Fibroblast of lung (primary cell): ENCODE results near the gene ANKRD31. TPM values are rescaled to one million over a fixed set of nuclear protein-coding genes. Genes with fewer than 3 reads are reported as not detected.

Experiments used
- DNase-seq, 2 donors: peaks; one replicate each; pipeline versions ENCODE4 v3.0.0 to v3.0.0-alpha.2; 2010; ENCODE audit warnings: low read depth in 2 of 2
- H2AFZ ChIP-seq: 2 replicates; pipeline ENCODE4 v1.5.1; 2012; ENCODE audit warnings: low read length, control low read depth, inconsistent platforms
- H3K27ac ChIP-seq: 2 replicates; pipeline ENCODE4 v1.5.1; 2011; ENCODE audit warnings: low read length, control low read depth; ENCODE audit not compliant: insufficient read depth
- H3K27me3 ChIP-seq: 2 replicates; pipeline ENCODE4 v1.5.1; 2011; ENCODE audit warnings: mild to moderate bottlenecking, low read length; ENCODE audit not compliant: control insufficient read depth, insufficient read depth
- H3K36me3 ChIP-seq: 2 replicates; pipeline ENCODE4 v1.5.1; 2011; ENCODE audit warnings: low read length; ENCODE audit not compliant: control insufficient read depth, insufficient read depth
- H3K4me1 ChIP-seq: 2 replicates; pipeline ENCODE4 v1.5.1; 2011; ENCODE audit warnings: low read length; ENCODE audit not compliant: control insufficient read depth, insufficient read depth; ENCODE audit errors: extremely low read depth
- H3K4me2 ChIP-seq: 2 replicates; pipeline ENCODE4 v1.5.1; 2011; ENCODE audit warnings: low read length, control low read depth; ENCODE audit not compliant: insufficient read depth; ENCODE audit errors: extremely low read depth
- H3K4me3 ChIP-seq, 4 experiments: fragments of 200-600 bp in 1 of 4; sonication (generic) in 1 of 4; replicated peaks in 1 of 4; 2 replicates each; pipeline ENCODE4 v1.5.1; 2011 to 2016; ENCODE audit warnings: low read length in 4 of 4, low read depth in 3 of 4, mild to moderate bottlenecking in 3 of 4, control low read depth in 2 of 4, inconsistent platforms in 1 of 4, mixed read lengths in 1 of 4; ENCODE audit not compliant: insufficient read depth in 1 of 4; ENCODE audit errors: control extremely low read depth in 1 of 4
- H3K79me2 ChIP-seq: 2 replicates; pipeline ENCODE4 v1.5.1; 2012; ENCODE audit warnings: mild to moderate bottlenecking, low read length, inconsistent platforms; ENCODE audit not compliant: control insufficient read depth, insufficient read depth
- H3K9ac ChIP-seq: 2 replicates; pipeline ENCODE4 v1.5.1; 2011; ENCODE audit warnings: mild to moderate bottlenecking, low read length, control low read depth; ENCODE audit not compliant: insufficient read depth
- H3K9me3 ChIP-seq: 2 replicates; pipeline ENCODE4 v1.5.1; 2012; ENCODE audit warnings: low read depth, low read length; ENCODE audit not compliant: control insufficient read depth, insufficient read depth
- H4K20me1 ChIP-seq: 2 replicates; pipeline ENCODE4 v1.5.1; 2011; ENCODE audit warnings: low read length; ENCODE audit not compliant: control insufficient read depth, insufficient read depth; ENCODE audit errors: extremely low read depth
- CTCF ChIP-seq, 2 donors: IDR thresholded peaks in 1 of 2; conservative IDR thresholded peaks in 1 of 2; 1 replicate in 1 of 2; 2 replicates in 1 of 2; pipeline ENCODE4 v1.5.1; 2011 to 2012; ENCODE audit warnings: low read length in 2 of 2, control low read depth in 1 of 2, inconsistent platforms in 1 of 2, low read depth in 1 of 2, mild to moderate bottlenecking in 1 of 2
- EZH2 ChIP-seq: IDR thresholded peaks from 2 replicates; pipeline ENCODE4 v1.5.1; 2012; ENCODE audit warnings: low read length, control low read depth, mild to moderate bottlenecking; ENCODE audit errors: missing control alignments
- polyA minus RNA-seq: library from RNA; depleted of rRNA, polyadenylated mRNA; stranded (reverse); fragments of >200 nt; gene quantifications from 2 replicates; pipeline ENCODE4 v1.2.3, GENCODE V29; 2011; ENCODE audit warnings: low replicate concordance
- polyA plus RNA-seq, 2 donors: library from polyadenylated mRNA; depleted of rRNA in 1 of 2; stranded (reverse) in 1 of 2; unstranded in 1 of 2; fragments of >200 nt; gene quantifications; 2 replicates each; pipeline ENCODE4 v1.2.1, GENCODE V29; 2011 to 2012; ENCODE audit warnings: missing spikeins in 1 of 2
- total RNA-seq: library from RNA; depleted of rRNA; stranded (reverse); fragments of >200 nt; gene quantifications from 2 replicates; pipeline ENCODE4 v1.2.1, GENCODE V29; 2014

The ANKRD31 gene
- total RNA-seq (0.26 and 0.33 TPM in 2 replicates), polyA plus RNA-seq (0.05 and 0.06 TPM in 2 replicates), polyA minus RNA-seq (not detected in 2 replicates)
- polyA plus RNA-seq (2012), result 0.02 and 0.05 TPM in 2 replicates

GRCh38 chr5:75236322-75237316 lies at the start of gene ANKRD31:
ANKRD31 (minus strand) TSS chr5:75236878; CDS start chr5:75236686, 192 bp downstream.
- H2AFZ ChIP-seq, result peak within 1 kb of the TSS; percentile 98
- peak within 1 kb of the TSS; percentile 38 for H3K27ac ChIP-seq
- H4K20me1 ChIP-seq, result no peaks in the 10 kb centered on the region
- peak; percentile 69 to 79 for DNase-seq
- no peaks in the 10 kb centered on the region for H3K36me3 ChIP-seq
- peaks cover 2% of the 10 kb centered on the region for H3K4me1 ChIP-seq
- H3K9ac ChIP-seq, result peak within 1 kb of the TSS; percentile 51
- peak within 1 kb of the TSS; percentile 93 for H3K4me2 ChIP-seq
- H3K27me3 ChIP-seq, result no peaks in the 10 kb centered on the region
- no peaks in the 10 kb centered on the region for H3K9me3 ChIP-seq
- peak within 1 kb of the TSS; percentile 73 to 80 (median 78) for H3K4me3 ChIP-seq
- TF ChIP-seq EZH2 (no peak), CTCF (conservative IDR thresholded peaks at IDR 0.05 in 1 of 2, IDR thresholded peaks at IDR 0.05 in 1 of 2; ENCODE audit: low read depth in 1 of 2, low read length in 2 of 2) (peak; percentile 27 to 49)
- H3K79me2 ChIP-seq, result no peaks in the 10 kb centered on the region

GRCh38 chr5:75286211-75286773 lies 49.6 kb upstream of the ANKRD31 start:
- no peak for DNase-seq
- no peak overlapping the region for H3K4me2 ChIP-seq
- H3K4me3 ChIP-seq, result no peak overlapping the region
- H3K79me2 ChIP-seq, result no peaks in the 10 kb centered on the region
- H2AFZ ChIP-seq, result no peak overlapping the region
- H3K27me3 ChIP-seq, result no peaks in the 10 kb centered on the region
- H3K9me3 ChIP-seq, result no peaks in the 10 kb centered on the region
- TF ChIP-seq CTCF (conservative IDR thresholded peaks at IDR 0.05 in 1 of 2, IDR thresholded peaks at IDR 0.05 in 1 of 2; ENCODE audit: low read depth in 1 of 2, low read length in 2 of 2) (no peak), EZH2 (no peak)
- H3K4me1 ChIP-seq, result no peaks in the 10 kb centered on the region
- no peaks in the 10 kb centered on the region for H4K20me1 ChIP-seq
- no peak overlapping the region for H3K27ac ChIP-seq
- no peaks in the 10 kb centered on the region for H3K36me3 ChIP-seq
- H3K9ac ChIP-seq, result no peak overlapping the region

- no peak overlapping the region for H3K27ac ChIP-seq
- H4K20me1 ChIP-seq, result no peaks in the 10 kb centered on the region
- H3K79me2 ChIP-seq, result no peaks in the 10 kb centered on the region
- no peak overlapping the region for H2AFZ ChIP-seq
- no peak overlapping the region for H3K4me2 ChIP-seq
- no peak for TF ChIP-seq CTCF (conservative IDR thresholded peaks at IDR 0.05 in 1 of 2, IDR thresholded peaks at IDR 0.05 in 1 of 2; ENCODE audit: low read depth in 1 of 2, low read length in 2 of 2)
- TF ChIP-seq EZH2, result no peak
- no peak for DNase-seq
- no peak overlapping the region for H3K9ac ChIP-seq
- H3K27me3 ChIP-seq, result no peaks in the 10 kb centered on the region
- no peaks in the 10 kb centered on the region for H3K9me3 ChIP-seq
- no peaks in the 10 kb centered on the region for H3K36me3 ChIP-seq
- no peak overlapping the region for H3K4me3 ChIP-seq
- no peaks in the 10 kb centered on the region for H3K4me1 ChIP-seq
Measured at GRCh38 chr5:75282581-75282980, 45.9 kb upstream of the ANKRD31 start.
